Measurements from ENCODE around the gene SAMD4B. TPM values are rescaled to one million over a fixed set of nuclear protein-coding genes. Genes with fewer than 3 reads are reported as not detected.
A peak's percentile ranks its signal among the peaks of the same experiment; 100 is the strongest.

The SAMD4B gene
- total and polyA plus RNA-seq, 7 donors, result 28.4 to 83.6 (median 52.7) TPM

DNA sequence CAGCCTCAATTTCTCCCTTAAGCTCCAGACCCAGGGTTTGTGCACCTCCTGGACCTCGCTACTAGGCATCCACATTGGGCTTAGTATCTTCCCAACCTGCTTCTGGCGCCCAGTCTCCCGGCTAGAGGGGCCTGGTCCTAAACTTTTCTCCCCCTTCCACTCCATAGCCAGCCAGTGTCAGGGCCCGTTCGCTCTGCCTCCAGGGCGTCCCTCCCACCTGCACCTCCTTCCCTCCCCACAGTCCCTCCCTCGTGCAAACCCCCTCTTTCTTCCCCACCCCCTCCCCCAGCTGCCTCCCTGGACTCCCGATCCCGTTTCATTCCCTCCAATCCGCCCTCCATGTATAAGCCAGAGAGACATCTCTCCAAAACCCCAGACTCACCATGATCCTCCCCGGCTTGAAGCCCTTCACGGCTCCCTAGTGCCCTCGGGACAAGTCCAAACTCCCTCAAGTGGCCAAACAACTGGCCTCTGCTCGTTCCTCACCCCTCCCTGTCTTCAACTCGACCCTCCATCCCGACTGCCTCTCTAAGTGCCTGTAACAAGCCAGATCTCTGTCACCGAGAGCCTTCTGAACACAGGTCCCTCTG lies 997 bp upstream of the SAMD4B start:
- Histone ChIP-seq H3K4me3 (peak overlapping the region; percentile 58 to 92 (median 74)), H3K9me3 (no peaks in the 10 kb centered on the region), H3K4me1 (peaks cover 0 to 45% (median 43%) of the 10 kb centered on the region in 4 donors), H3K27ac (peak overlapping the region; percentile 85 to 91 (median 89)), H3K36me3 (peaks cover 0 to 8% (median 0%) of the 10 kb centered on the region in 4 donors), H3K27me3 (no peaks in the 10 kb centered on the region)
- WGBS, 2 donors, result 1 to 2% methylated on average over 17 of the region's 17 CpGs
- peak; percentile 72 for DNase-seq
- TF ChIP-seq, protein P1, sequence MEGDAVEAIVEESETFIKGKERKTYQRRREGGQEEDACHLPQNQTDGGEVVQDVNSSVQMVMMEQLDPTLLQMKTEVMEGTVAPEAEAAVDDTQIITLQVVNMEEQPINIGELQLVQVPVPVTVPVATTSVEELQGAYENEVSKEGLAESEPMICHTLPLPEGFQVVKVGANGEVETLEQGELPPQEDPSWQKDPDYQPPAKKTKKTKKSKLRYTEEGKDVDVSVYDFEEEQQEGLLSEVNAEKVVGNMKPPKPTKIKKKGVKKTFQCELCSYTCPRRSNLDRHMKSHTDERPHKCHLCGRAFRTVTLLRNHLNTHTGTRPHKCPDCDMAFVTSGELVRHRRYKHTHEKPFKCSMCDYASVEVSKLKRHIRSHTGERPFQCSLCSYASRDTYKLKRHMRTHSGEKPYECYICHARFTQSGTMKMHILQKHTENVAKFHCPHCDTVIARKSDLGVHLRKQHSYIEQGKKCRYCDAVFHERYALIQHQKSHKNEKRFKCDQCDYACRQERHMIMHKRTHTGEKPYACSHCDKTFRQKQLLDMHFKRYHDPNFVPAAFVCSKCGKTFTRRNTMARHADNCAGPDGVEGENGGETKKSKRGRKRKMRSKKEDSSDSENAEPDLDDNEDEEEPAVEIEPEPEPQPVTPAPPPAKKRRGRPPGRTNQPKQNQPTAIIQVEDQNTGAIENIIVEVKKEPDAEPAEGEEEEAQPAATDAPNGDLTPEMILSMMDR (IDR thresholded peaks at IDR 0.05), result no peak
- no peak for TF ChIP-seq EP300 (IDR thresholded peaks at IDR 0.05)
- no peak for TF ChIP-seq POLR2A (IDR thresholded peaks at IDR 0.05)
- no peak for TF ChIP-seq POLR2AphosphoS5 (IDR thresholded peaks at IDR 0.05)
- intact Hi-C loops (cut with DNase I), result loop anchor here (5.0 kb wide), 3 partner anchors 91 to 191 kb away; partner anchors contain the start of genes EID2B and SUPT5H

DNA sequence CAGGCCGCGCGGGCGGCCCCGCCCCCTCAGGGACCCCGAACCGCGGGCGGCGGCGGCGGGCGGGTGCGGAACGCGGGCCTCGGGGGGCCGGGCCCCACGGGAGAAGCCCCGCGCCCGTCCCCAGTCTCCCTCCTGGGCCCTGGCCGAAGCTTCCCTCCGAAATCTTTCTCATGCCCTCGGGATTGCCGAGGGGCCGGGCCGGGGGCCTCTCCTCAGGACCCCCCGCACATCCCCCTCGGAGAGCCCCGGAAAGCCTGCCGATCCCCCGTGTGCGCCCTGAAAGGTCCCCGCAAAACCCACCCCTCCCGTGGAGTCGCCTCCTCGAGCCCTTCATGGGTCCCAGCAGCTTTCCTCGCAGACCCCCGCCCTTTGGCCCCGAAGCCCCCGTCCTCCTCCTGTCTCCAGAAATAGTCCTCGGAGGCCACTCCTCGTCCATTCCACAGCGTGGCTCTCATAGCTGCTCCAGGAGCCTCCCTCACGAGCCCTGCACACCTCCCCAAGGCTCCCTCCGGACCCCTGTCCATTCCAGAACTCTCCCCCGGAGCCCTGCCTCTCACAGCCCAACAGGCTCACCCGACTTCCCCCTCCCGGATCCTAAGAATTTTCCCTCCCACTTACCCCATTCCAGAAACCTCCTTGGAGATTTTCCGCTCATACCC lies 555 bp downstream of the SAMD4B start:
- peak; percentile 73 for DNase-seq
- WGBS, 2 donors, result 2 to 3% methylated on average over 51 of the region's 51 CpGs
- no peaks in the 10 kb centered on the region for H3K27me3 ChIP-seq
- H3K9me3 ChIP-seq, result no peaks in the 10 kb centered on the region
- H3K36me3 ChIP-seq, result peaks cover 0 to 8% (median 0%) of the 10 kb centered on the region in 4 donors
- intact Hi-C loops (cut with DNase I), result loop anchor here (2.0 to 5.0 kb wide), 5 partner anchors 48 to 190 kb away; partner anchors contain the start of genes EID2B, MED29, PAF1 and PLEKHG2
- TF ChIP-seq, protein P1 (IDR thresholded peaks at IDR 0.05), result no peak
- TF ChIP-seq POLR2AphosphoS5 (IDR thresholded peaks at IDR 0.05) (no peak), EP300 (IDR thresholded peaks at IDR 0.05) (no peak), POLR2A (IDR thresholded peaks at IDR 0.05) (no peak)
- peak overlapping the region; percentile 85 to 95 (median 90) for H3K27ac ChIP-seq
- peaks cover 0 to 58% (median 57%) of the 10 kb centered on the region in 4 donors for H3K4me1 ChIP-seq
- H3K4me3 ChIP-seq, result peak overlapping the region; percentile 86 to 96 (median 92)

DNA sequence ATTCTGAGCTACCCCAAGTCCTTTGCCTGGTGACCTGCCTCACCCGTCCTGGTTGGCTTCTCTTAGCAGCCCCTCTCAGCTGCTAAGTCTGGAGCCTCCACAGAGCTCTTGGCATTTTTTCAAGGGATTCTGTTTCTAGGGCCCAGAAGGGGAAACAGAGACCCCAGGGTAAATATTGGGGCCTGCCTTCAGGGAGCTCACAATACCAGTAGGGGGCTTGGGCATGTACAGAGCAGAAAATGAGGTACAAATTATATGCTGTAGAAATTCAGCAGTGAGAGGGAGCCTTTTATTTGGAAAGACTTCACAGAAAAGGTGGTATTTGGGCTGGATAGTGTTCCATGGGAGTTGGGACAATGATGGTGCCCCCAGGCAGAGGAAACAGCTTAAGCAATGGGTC lies 3.7 kb downstream of the SAMD4B start:
- TF ChIP-seq POLR2A (IDR thresholded peaks at IDR 0.05), result no peak
- TF ChIP-seq EP300 (IDR thresholded peaks at IDR 0.05), result no peak
- H3K27me3 ChIP-seq, result no peaks in the 10 kb centered on the region
- no peak for DNase-seq
- intact Hi-C loops (cut with DNase I), result no loop called here
- no peak overlapping the region for H3K4me3 ChIP-seq
- H3K27ac ChIP-seq, result no peak overlapping the region
- peaks cover 0 to 61% (median 55%) of the 10 kb centered on the region in 4 donors for H3K4me1 ChIP-seq
- H3K9me3 ChIP-seq, result no peaks in the 10 kb centered on the region
- 89 to 93% methylated on average over 1 of the region's 1 CpG for WGBS, 2 donors
- peaks cover 0 to 33% (median 3%) of the 10 kb centered on the region in 4 donors for H3K36me3 ChIP-seq

DNA sequence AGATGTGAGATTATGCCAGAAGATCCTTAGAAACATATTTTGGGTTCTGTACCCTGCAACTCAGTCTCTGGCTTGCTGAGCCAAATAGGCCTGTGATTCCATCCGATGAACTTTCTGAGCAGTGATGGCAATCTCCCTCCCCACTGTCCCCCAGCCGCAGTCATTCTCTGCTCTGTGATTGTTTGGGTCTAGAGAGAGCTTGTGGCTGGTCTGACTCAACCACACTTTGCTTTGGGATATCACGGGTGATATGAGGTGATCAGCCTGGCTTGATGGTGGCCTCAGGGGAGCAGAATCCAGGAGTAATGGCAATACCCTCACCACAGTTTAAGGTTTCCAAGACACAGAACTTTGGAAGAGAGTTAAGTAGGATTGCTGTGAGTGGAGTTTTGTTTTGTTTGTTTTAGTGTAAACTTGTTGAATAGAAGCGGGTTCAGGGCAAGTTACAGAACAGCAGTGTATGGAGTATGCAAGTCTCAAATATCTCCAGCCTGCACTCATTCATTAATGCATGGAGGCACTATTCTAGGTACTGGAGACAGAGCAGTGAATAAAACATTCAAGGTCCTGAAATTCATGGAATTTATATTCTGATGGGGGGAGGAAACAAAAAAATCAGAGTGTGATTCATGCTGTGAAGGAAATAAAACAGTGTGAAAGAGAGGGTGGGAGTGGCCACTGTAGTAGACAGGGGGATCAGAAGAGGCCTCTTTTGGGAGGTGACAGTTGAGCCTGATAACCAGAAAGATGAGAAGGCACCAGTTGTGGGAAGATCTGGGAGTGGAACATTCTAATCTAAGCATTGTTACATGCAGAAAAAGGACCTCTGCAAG lies 5.3 kb downstream of the SAMD4B start:
- 87 to 94% methylated on average over 4 of the region's 4 CpGs for WGBS, 2 donors
- Histone ChIP-seq H3K4me1 (peaks cover 0 to 65% (median 56%) of the 10 kb centered on the region in 4 donors), H3K27me3 (no peaks in the 10 kb centered on the region), H3K9me3 (no peaks in the 10 kb centered on the region), H3K27ac (peak overlapping the region in 1 of 4 donors; percentile 1), H3K4me3 (no peak overlapping the region), H3K36me3 (peaks cover 0 to 43% (median 3%) of the 10 kb centered on the region in 4 donors)
- TF ChIP-seq POLR2A (IDR thresholded peaks at IDR 0.05), result no peak
- TF ChIP-seq POLR2AphosphoS5 (IDR thresholded peaks at IDR 0.05), result no peak
- no peak for TF ChIP-seq EP300 (IDR thresholded peaks at IDR 0.05)
- TF ChIP-seq, protein P1 (IDR thresholded peaks at IDR 0.05), result no peak
- intact Hi-C loops (cut with DNase I), result no loop called here
- DNase-seq, result no peak
